ENCODE data around the gene KIAA1217.

- TF ChIP-seq MAFK (IDR thresholded peaks at IDR 0.05; ENCODE audit: low read depth, low read length) (no peak), RCOR1 (IDR thresholded peaks at IDR 0.05; ENCODE audit: insufficient replicate concordance, low read length) (no peak), SMC3 (IDR thresholded peaks at IDR 0.05; ENCODE audit: low read depth, low read length) (no peak), POLR2A (IDR thresholded peaks at IDR 0.05; ENCODE audit: low read depth, low read length) (no peak), USF2 (IDR thresholded peaks at IDR 0.05; ENCODE audit: low read depth, low read length) (no peak), RFX5 (IDR thresholded peaks at IDR 0.05; ENCODE audit: low read depth, low read length) (no peak), NFE2L2 (IDR thresholded peaks at IDR 0.05; ENCODE audit: low read depth, low read length) (no peak), BHLHE40 (IDR thresholded peaks at IDR 0.05; ENCODE audit: low read depth, low read length) (no peak)
- TF ChIP-seq, protein P1, sequence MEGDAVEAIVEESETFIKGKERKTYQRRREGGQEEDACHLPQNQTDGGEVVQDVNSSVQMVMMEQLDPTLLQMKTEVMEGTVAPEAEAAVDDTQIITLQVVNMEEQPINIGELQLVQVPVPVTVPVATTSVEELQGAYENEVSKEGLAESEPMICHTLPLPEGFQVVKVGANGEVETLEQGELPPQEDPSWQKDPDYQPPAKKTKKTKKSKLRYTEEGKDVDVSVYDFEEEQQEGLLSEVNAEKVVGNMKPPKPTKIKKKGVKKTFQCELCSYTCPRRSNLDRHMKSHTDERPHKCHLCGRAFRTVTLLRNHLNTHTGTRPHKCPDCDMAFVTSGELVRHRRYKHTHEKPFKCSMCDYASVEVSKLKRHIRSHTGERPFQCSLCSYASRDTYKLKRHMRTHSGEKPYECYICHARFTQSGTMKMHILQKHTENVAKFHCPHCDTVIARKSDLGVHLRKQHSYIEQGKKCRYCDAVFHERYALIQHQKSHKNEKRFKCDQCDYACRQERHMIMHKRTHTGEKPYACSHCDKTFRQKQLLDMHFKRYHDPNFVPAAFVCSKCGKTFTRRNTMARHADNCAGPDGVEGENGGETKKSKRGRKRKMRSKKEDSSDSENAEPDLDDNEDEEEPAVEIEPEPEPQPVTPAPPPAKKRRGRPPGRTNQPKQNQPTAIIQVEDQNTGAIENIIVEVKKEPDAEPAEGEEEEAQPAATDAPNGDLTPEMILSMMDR (conservative IDR thresholded peaks at IDR 0.05; ENCODE audit: low read depth, low read length), result no peak
Observed at GRCh38 chr10:24247841-24248240, 38.9 kb downstream of the KIAA1217 start.
